K562 (cell line): ENCODE results near the gene ENOSF1. TPM values are rescaled to one million over a fixed set of nuclear protein-coding genes. Genes with fewer than 3 reads are reported as not detected.

ENCODE experiments used
- ATF4 ChIP-seq: fragments of 450-650 bp; formaldehyde crosslinking; IDR thresholded peaks from 2 replicates; pipeline ENCODE4 v1.4.0; 2022; ENCODE audit warnings: mild to moderate bottlenecking, moderate library complexity
- CHD1 ChIP-seq: fragments of 200-600 bp; sonication (generic); IDR thresholded peaks from one replicate; pipeline ENCODE4 v1.6.1; 2012; ENCODE audit warnings: mild to moderate bottlenecking, moderate library complexity, low read length, inconsistent platforms
- CTCFL ChIP-seq: IDR thresholded peaks from 2 replicates; pipeline ENCODE4 v1.6.1; 2011; ENCODE audit warnings: borderline replicate concordance, low read depth, mild to moderate bottlenecking, moderate library complexity, low read length; ENCODE audit not compliant: insufficient read depth, poor library complexity, severe bottlenecking
- EP400 ChIP-seq: fragments of 450-650 bp; IDR thresholded peaks from 2 replicates; pipeline ENCODE4 v1.6.1; 2017; ENCODE audit warnings: antibody characterized with exemption, mild to moderate bottlenecking, moderate library complexity
- FOXP1 ChIP-seq: sonication (generic); formaldehyde crosslinking; IDR thresholded peaks from 2 replicates; pipeline ENCODE4 v1.8.0; 2022; ENCODE audit warnings: mild to moderate bottlenecking, missing genetic modification reagents
- HES1 ChIP-seq: fragments of 450-650 bp; IDR thresholded peaks from 2 replicates; pipeline ENCODE4 v1.6.1; 2016; ENCODE audit warnings: low read depth, mild to moderate bottlenecking, moderate library complexity
- HMBOX1 ChIP-seq: sonication (generic); IDR thresholded peaks from 2 replicates; pipeline ENCODE4 v1.6.1; 2016
- HMGN3 ChIP-seq: IDR thresholded peaks from 2 replicates; pipeline ENCODE4 v1.6.1; 2011; ENCODE audit warnings: borderline replicate concordance, low read depth, mild to moderate bottlenecking, mixed read lengths, low read length; ENCODE audit not compliant: insufficient read length; ENCODE audit errors: extremely low read depth
- MAX ChIP-seq: sonication (generic); formaldehyde crosslinking; IDR thresholded peaks from 2 replicates; pipeline ENCODE4 v1.9.0; 2022; ENCODE audit warnings: mild to moderate bottlenecking, missing genetic modification reagents
- NCOA4 ChIP-seq: fragments of 450-650 bp; IDR thresholded peaks from 2 replicates; pipeline ENCODE4 v1.6.1; 2018; ENCODE audit warnings: mild to moderate bottlenecking; ENCODE audit not compliant: partially characterized antibody
- NFXL1 ChIP-seq: fragments of 450-650 bp; formaldehyde crosslinking; IDR thresholded peaks from 2 replicates; pipeline ENCODE4 v1.4.0; 2021; ENCODE audit warnings: mild to moderate bottlenecking
- NR4A1 ChIP-seq, 2 experiments: fragments of 250-450 bp in 1 of 2; fragments of 450-650 bp in 1 of 2; sonication (Bioruptor Pico) in 1 of 2; IDR thresholded peaks; 2 replicates each; pipeline versions ENCODE4 v1.4.0 to v1.6.1; 2016 to 2020; ENCODE audit warnings: mild to moderate bottlenecking in 2 of 2, missing compliant biosample characterization in 1 of 2, missing genetic modification characterization in 1 of 2, moderate library complexity in 1 of 2
- PHF20 ChIP-seq: fragments of 450-650 bp; IDR thresholded peaks from 2 replicates; pipeline ENCODE4 v1.6.1; 2018; ENCODE audit not compliant: partially characterized antibody
- PTBP1 ChIP-seq: fragments of 200-400 bp; formaldehyde crosslinking; IDR thresholded peaks from 2 replicates; pipeline ENCODE4 v1.6.1; 2017; ENCODE audit warnings: low read depth, low read length
- RBM14 ChIP-seq: fragments of 200-400 bp; formaldehyde crosslinking; IDR thresholded peaks from 2 replicates; pipeline ENCODE4 v1.6.1; 2018; ENCODE audit warnings: low read depth, mild to moderate bottlenecking, low read length, moderate library complexity, borderline replicate concordance; ENCODE audit not compliant: insufficient read depth
- SIN3B ChIP-seq: fragments of 450-650 bp; IDR thresholded peaks from 2 replicates; pipeline ENCODE4 v1.6.1; 2017; ENCODE audit warnings: low read depth, mild to moderate bottlenecking, moderate library complexity
- STAT5A ChIP-seq: IDR thresholded peaks from 2 replicates; pipeline ENCODE4 v1.6.1; 2012; ENCODE audit warnings: low read length, inconsistent platforms, borderline replicate concordance
- TBP ChIP-seq: optimal IDR thresholded peaks from 2 replicates; pipeline ENCODE3; 2011; ENCODE audit warnings: low read depth, low read length, improper control_type of control experiment
- ZBTB9 ChIP-seq: fragments of 450-650 bp; formaldehyde crosslinking; IDR thresholded peaks from 2 replicates; pipeline ENCODE4 v1.4.0; 2020; ENCODE audit warnings: mild to moderate bottlenecking, moderate library complexity
- ZNF41 ChIP-seq: fragments of 250-450 bp; sonication (Bioruptor Pico); conservative IDR thresholded peaks from 2 replicates; pipeline ENCODE4 v1.4.0; 2020; ENCODE audit warnings: mild to moderate bottlenecking
- ZNF436 ChIP-seq: fragments of 250-450, 450-650 bp; sonication (Bioruptor Pico); formaldehyde crosslinking; IDR thresholded peaks from 2 replicates; pipeline ENCODE4 v1.7.0; 2020; ENCODE audit warnings: mild to moderate bottlenecking
- polyA plus RNA-seq, 8 experiments: library from polyadenylated mRNA; depleted of rRNA in 4 of 8; stranded (reverse) in 5 of 8; unstranded in 3 of 8; fragments of >200 nt; fragmentation: Nextera tagmentation in 2 of 8; fragmentation: Illumina TruSeq in 1 of 8; extraction: Ambion mirVana in 2 of 8; extraction: Trizol in 1 of 8; gene quantifications; 2 replicates each; pipeline versions ENCODE4 v1.2.1 to v1.2.3, GENCODE V29; 2011 to 2014; ENCODE audit warnings: inconsistent platforms in 1 of 8, missing spikeins in 1 of 8
- total RNA-seq, 7 experiments: library from RNA; depleted of rRNA in 6 of 7; stranded (reverse); fragments of >200 nt in 6 of 7; fragmentation: Illumina TruSeq in 2 of 7; extraction: Trizol in 2 of 7; gene quantifications; 2 replicates each; pipeline versions ENCODE4 v1.2.1 to v1.2.3, GENCODE V29; 2011 to 2021; ENCODE audit warnings: low replicate concordance in 1 of 7

The ENOSF1 gene
- total and polyA plus RNA-seq, 9 of the 15 experiments (the other 6 are each of a cell fraction or from before 2014, with no cell fraction given), result 15.5 to 66.4 (median 46.5) TPM

- TF ChIP-seq HES1 (no peak), MAX (CRISPR knock-in tag) (peak; percentile 57; the same call in 1 of the 2 replicates), ZNF41 (CRISPR knock-in tag) (no peak), NCOA4 (no peak), FOXP1 (no peak), HMGN3 (no peak), STAT5A (0 out of 2 replicates have a peak, but pooled peaks have one; percentile 12), ATF4 (no peak), PHF20 (peak; percentile 7), TBP (peak; percentile 82), NR4A1 (CRISPR knock-in tag; IDR thresholded peaks at IDR 0.05) (no peak), NR4A1 (tag; IDR thresholded peaks at IDR 0.05) (0 out of 2 replicates have a peak, but pooled peaks have one; percentile 20), ZNF436 (CRISPR knock-in tag) (no peak), RBM14 (no peak), HMBOX1 (no peak), NFXL1 (CRISPR knock-in tag) (no peak), SIN3B (peak; percentile 27; the same call in 1 of the 2 replicates), CHD1 (peak; percentile 77), CTCFL (peak; percentile 28), PTBP1 (peak; percentile 73; the same call in 1 of the 2 replicates), ZBTB9 (CRISPR knock-in tag) (no peak), EP400 (peak; percentile 90)
Measured at GRCh38 chr18:711657-712400, 601 bp downstream of the ENOSF1 start (continued).
